Measurements from ENCODE around the gene KCNE5.

GRCh38 chrX:109654516-109655109 is 29.6 kb upstream of the KCNE5 start:
- TF ChIP-seq TAF1 (IDR thresholded peaks at IDR 0.05; ENCODE audit: borderline replicate concordance, insufficient read depth, low read length) (no peak), POLR2AphosphoS5 (IDR thresholded peaks at IDR 0.05; ENCODE audit: low read depth, low read length) (no peak), REST (IDR thresholded peaks at IDR 0.05; ENCODE audit: insufficient read depth in 1 of 2, low read depth in 2 of 2, low read length in 2 of 2) (no peak)
